Epithelial cell of esophagus (primary cell): Measurements from ENCODE around the gene LIF.
A peak's percentile ranks its signal among the peaks of the same experiment; 100 is the strongest.

Source experiments
- DNase-seq: peaks from one replicate; pipeline ENCODE4 v3.0.0; 2010; ENCODE audit warnings: low read depth
- H3K4me3 ChIP-seq: 2 replicates; pipeline ENCODE4 v1.5.1; 2011; ENCODE audit warnings: mild to moderate bottlenecking, low read length, control low read depth
- TF ChIP-seq, protein P1 (sequence below): IDR thresholded peaks from 2 replicates; pipeline ENCODE4 v1.5.1; 2011; ENCODE audit warnings: low read depth, mild to moderate bottlenecking, low read length, control low read depth, inconsistent platforms; ENCODE audit not compliant: insufficient read depth; ENCODE audit errors: missing control alignments

LIF gene

DNA sequence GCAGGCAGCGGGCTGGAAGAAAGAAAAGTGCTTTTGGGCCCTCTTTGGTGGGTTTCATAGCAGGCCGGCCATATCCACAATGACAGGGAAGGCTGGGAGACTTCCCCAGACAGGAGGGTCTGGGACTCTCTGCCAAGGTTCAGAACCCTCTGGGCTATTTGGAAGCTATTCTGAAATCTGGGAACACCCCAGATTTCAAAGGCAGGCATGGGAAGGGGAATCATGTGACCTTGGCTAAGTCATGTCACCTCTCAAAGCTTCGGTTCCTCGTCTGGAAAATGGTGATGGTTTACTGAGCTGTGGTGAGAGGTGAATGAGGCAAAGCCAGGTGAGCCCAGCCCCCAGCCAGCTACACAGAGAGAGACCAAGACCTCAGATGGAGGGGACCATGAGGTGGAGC lies 38.1 kb upstream of the LIF start:
- no peak overlapping the region for H3K4me3 ChIP-seq
- no peak for DNase-seq

DNA sequence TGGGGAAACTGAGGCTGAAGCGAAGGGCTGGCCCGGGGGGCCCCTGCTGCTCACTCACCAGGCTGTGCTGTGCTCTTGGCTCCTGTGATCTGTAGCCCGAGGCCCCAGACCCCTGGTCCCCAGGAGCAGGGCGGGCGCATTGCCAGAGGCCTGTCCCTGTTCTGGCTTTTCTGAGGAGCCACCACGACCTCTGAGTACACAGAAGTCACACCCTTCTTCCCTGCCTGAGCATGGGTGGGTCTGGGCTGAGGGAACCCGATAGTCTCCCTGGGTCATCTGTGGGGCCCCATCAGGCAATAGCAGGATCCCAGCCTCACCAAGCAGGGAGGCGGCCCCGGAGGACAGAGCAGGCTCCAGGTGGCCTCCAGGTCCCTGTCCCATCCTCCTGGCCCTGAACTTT lies 37.6 kb upstream of the LIF start:
- TF ChIP-seq, protein P1, sequence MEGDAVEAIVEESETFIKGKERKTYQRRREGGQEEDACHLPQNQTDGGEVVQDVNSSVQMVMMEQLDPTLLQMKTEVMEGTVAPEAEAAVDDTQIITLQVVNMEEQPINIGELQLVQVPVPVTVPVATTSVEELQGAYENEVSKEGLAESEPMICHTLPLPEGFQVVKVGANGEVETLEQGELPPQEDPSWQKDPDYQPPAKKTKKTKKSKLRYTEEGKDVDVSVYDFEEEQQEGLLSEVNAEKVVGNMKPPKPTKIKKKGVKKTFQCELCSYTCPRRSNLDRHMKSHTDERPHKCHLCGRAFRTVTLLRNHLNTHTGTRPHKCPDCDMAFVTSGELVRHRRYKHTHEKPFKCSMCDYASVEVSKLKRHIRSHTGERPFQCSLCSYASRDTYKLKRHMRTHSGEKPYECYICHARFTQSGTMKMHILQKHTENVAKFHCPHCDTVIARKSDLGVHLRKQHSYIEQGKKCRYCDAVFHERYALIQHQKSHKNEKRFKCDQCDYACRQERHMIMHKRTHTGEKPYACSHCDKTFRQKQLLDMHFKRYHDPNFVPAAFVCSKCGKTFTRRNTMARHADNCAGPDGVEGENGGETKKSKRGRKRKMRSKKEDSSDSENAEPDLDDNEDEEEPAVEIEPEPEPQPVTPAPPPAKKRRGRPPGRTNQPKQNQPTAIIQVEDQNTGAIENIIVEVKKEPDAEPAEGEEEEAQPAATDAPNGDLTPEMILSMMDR = no peak
- DNase-seq = no peak

More for the DNA sequence above, 38.1 kb upstream of the LIF start:
- TF ChIP-seq, protein P1 = no peak

DNA sequence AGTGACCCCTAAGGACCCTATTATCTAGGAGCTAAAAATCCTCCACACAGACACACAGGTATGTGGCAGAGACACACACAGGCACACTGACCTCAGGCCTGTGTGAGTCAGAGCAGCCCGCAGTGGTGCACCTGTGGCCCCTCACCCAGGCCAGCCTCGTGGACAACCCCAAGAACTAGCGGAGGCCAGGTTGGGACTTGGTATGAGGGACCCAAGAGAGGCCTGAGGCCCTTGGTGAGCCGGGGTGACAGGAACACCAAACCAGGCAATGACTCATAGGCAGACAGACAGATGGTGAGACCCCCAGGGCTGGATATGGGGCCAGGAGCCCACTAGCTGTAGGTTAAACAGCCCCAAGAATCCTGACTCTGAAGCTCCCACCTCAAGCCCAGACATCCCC lies 36.8 kb upstream of the LIF start:
- DNase-seq = no peak
- TF ChIP-seq, protein P1 = no peak
- no peak overlapping the region for H3K4me3 ChIP-seq

More for the DNA sequence above, 37.6 kb upstream of the LIF start:
- no peak overlapping the region for H3K4me3 ChIP-seq

DNA sequence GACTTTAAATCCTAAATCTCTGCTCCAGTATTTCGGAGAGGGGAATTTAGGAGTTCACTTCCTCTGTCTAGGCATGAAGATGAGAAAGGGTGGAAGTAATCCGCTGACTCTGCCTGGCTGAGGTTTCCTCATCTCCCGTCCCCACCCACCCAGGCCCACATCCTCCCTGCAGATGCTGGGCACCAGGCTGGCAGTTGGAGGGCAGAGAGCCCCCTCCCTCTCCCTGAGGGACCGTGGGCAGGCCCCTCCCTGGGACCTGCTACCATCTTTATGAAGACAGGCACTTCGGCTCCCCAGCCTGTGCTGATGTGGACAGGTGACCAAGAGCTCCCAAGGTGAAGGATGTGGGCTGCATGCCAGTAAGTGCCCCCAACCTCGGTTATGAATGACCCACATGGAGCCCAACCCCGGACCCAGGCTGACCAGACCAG lies 36.1 kb upstream of the LIF start:
- H3K4me3 ChIP-seq = no peak overlapping the region
- TF ChIP-seq, protein P1 = no peak
- DNase-seq = no peak

DNA sequence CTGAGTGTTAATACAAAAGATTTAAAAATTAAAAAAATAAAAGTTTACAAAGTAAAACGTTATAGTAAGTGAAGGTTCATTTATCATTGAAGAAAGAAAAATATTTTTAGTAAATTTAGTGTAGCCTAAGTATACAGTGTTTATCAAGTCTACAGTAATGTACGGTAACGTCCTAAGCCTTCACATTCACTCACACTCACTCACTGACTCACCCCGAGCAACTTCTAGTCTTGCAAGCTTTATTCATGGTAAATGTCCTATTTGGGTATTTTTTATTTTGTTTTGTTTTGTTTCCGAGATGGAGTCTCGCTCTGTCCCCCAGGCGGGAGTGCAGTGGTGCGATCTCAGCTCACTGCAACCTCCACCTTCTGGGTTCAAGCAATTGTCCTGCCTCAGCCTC lies 33.9 kb upstream of the LIF start:
- no peak overlapping the region for H3K4me3 ChIP-seq
- peak; percentile 27 for DNase-seq
- TF ChIP-seq, protein P1 = no peak

DNA sequence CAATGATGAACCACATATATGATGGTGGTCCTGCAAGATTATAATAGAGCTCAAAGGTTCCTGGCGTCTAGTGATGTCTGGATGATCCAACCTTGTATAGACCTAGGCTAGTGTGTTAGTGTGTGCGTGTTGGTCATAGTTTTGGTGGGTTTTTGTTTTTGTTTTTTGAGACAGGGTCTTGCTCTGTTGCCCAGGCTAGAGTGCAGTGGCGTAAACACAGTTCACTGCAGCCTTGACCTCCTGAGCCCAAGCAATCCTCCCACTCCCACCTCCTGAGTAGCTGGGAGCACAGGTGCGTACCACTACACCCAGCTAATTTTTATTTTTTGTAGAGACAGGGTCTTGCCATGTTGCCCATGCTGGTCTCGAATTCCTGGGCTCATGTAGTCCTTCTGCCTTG lies 33.4 kb upstream of the LIF start:
- no peak overlapping the region for H3K4me3 ChIP-seq
- TF ChIP-seq, protein P1 = no peak
- DNase-seq = no peak

DNA sequence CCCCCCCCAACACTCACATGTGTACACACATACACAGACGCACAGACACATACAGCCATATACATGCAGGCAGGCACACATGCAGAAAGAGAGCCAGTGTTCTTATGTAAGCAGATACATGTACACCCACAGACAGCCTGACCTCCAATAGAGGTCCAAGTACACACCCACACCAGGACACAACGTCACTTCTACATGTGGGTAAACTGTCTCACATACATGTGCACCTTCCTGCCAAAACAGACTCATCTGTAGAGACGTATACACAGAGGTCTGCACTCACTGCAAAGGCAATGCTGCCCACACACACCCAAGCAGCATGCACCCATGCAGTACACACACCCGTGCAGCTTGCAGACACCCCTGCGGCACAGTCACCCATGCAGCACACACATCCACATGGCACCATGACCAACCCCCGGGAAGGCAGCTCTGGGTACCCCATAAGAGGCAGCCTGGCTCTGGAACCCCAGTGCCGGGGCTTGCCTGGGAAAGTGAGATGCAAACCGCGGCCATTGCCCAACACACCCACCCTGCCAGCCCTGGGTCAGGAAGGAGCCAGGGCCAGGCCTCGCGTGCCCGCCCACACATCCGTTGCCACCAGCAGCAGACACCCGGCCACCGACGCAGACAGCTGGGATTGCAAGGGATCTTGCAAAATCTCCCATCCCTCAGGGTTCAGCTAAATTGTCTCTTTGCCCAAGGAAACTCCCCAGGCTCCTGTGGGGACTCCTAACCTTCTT lies 32.7 kb upstream of the LIF start:
- DNase-seq = no peak
- H3K4me3 ChIP-seq = no peak overlapping the region
- TF ChIP-seq, protein P1 = no peak
